Kidney glomerular epithelial cell (primary cell): ENCODE results near the gene CUL3.

Experiments used
- DNase-seq: peaks from one replicate; lab custom pipeline; 2025; lab: John Stamatoyannopoulos, UW

CUL3 gene

GRCh38 chr2:224426656-224427055, 158.5 kb downstream of the CUL3 start:
- no peak for DNase-seq

GRCh38 chr2:224421065-224421464, 164.1 kb downstream of the CUL3 start:
- DNase-seq, result no peak
